Neural progenitor cell (in vitro differentiated cells): ENCODE results near the gene LARGE2. TPM values are rescaled to one million over a fixed set of nuclear protein-coding genes. Genes with fewer than 3 reads are reported as not detected.
A peak's percentile ranks its signal among the peaks of the same experiment; 100 is the strongest.

Source experiments
- DNase-seq: peaks from one replicate; pipeline ENCODE4 v3.0.0-alpha.2; 2016; ENCODE audit warnings: low spot score
- H2AFZ ChIP-seq: fragments of 200-600 bp; sonication (generic); replicated peaks from 2 replicates; pipeline ENCODE4 v1.6.1; 2016; ENCODE audit warnings: antibody characterized with exemption
- H3F3A ChIP-seq: fragments of 200-600 bp; sonication (generic); 2 replicates; pipeline ENCODE4 v1.6.1; 2016; ENCODE audit warnings: antibody characterized with exemption, low read depth
- H3K27ac ChIP-seq: fragments of 200-600 bp; sonication (generic); 2 replicates; pipeline ENCODE4 v1.5.1; 2016; ENCODE audit warnings: mild to moderate bottlenecking
- H3K27me3 ChIP-seq: fragments of 200-600 bp; sonication (generic); 2 replicates; pipeline ENCODE4 v1.6.1; 2016; ENCODE audit warnings: mild to moderate bottlenecking, moderate library complexity
- H3K36me3 ChIP-seq: fragments of 200-600 bp; sonication (generic); 2 replicates; pipeline ENCODE4 v1.5.1; 2016
- H3K4me1 ChIP-seq: fragments of 200-600 bp; sonication (generic); 2 replicates; pipeline ENCODE4 v1.6.1; 2016; ENCODE audit warnings: mixed run types
- H3K4me2 ChIP-seq: fragments of 200-600 bp; sonication (generic); 2 replicates; pipeline ENCODE4 v1.6.1; 2016
- H3K4me3 ChIP-seq: fragments of 200-600 bp; sonication (generic); 2 replicates; pipeline ENCODE4 v1.5.1; 2016
- H3K79me2 ChIP-seq: fragments of 200-600 bp; sonication (generic); 2 replicates; pipeline ENCODE4 v1.6.1; 2016; ENCODE audit warnings: low read depth
- H3K9ac ChIP-seq: fragments of 200-600 bp; sonication (generic); 2 replicates; pipeline ENCODE4 v1.6.1; 2016
- H3K9me3 ChIP-seq: fragments of 200-600 bp; sonication (generic); 2 replicates; pipeline ENCODE4 v1.5.1; 2016; ENCODE audit warnings: low read depth
- H4K20me1 ChIP-seq: fragments of 200-600 bp; sonication (generic); 2 replicates; pipeline ENCODE4 v1.6.1; 2016; ENCODE audit warnings: low read depth
- H3K27ac Mint-ChIP-seq: 3 replicates; pipeline ENCODE4 v1.8.0; 2021; ENCODE audit warnings: mixed read lengths
- H3K27me3 Mint-ChIP-seq: 2 replicates; pipeline ENCODE4 v1.8.0; 2022; ENCODE audit warnings: low read depth, mild to moderate bottlenecking, inconsistent platforms, moderate library complexity, mixed read lengths; ENCODE audit not compliant: insufficient read depth
- H3K36me3 Mint-ChIP-seq: 3 replicates; pipeline ENCODE4 v1.8.0; 2021; ENCODE audit warnings: mixed read lengths
- H3K4me1 Mint-ChIP-seq: 3 replicates; pipeline ENCODE4 v1.8.0; 2021; ENCODE audit warnings: mixed read lengths
- H3K4me3 Mint-ChIP-seq: 3 replicates; pipeline ENCODE4 v1.8.0; 2021; ENCODE audit warnings: mild to moderate bottlenecking, moderate library complexity, mixed read lengths
- H3K9me3 Mint-ChIP-seq: 3 replicates; pipeline ENCODE4 v1.8.0; 2020; ENCODE audit warnings: mixed read lengths
- CTCF ChIP-seq: fragments of 200-600 bp; sonication (generic); IDR thresholded peaks from 2 replicates; pipeline ENCODE4 v1.5.1; 2017; ENCODE audit warnings: antibody characterized with exemption, mild to moderate bottlenecking
- EZH2 ChIP-seq: fragments of 200-600 bp; sonication (generic); IDR thresholded peaks from 2 replicates; pipeline ENCODE4 v1.6.1; 2017; ENCODE audit warnings: antibody characterized with exemption, mild to moderate bottlenecking, moderate library complexity
- EZH2phosphoT487 ChIP-seq: fragments of 200-600 bp; sonication (generic); IDR thresholded peaks from 2 replicates; pipeline ENCODE4 v1.6.1; 2017; ENCODE audit warnings: antibody characterized with exemption
- total RNA-seq: library from RNA; depleted of rRNA; stranded (reverse); fragments of >200 nt; gene quantifications from 2 replicates; pipeline ENCODE4 v1.2.3, GENCODE V29; 2015; ENCODE audit warnings: low replicate concordance

Gene LARGE2
- total RNA-seq, 1 donor from 2014 or later, result 5.0 TPM

GRCh38 chr11:45900916-45901617, 21.4 kb upstream of the LARGE2 start:
- Mint-ChIP-seq H3K4me3 (peak overlapping the region; percentile 93), H3K9me3 (no peaks in the 10 kb centered on the region), H3K27ac (peak overlapping the region; percentile 65), H3K4me1 (peaks cover 35% of the 10 kb centered on the region), H3K27me3 (peaks cover 9% of the 10 kb centered on the region), H3K36me3 (peaks cover 2% of the 10 kb centered on the region)
- H3K36me3 ChIP-seq, result no peaks in the 10 kb centered on the region
- peak overlapping the region; percentile 100 for H3K4me2 ChIP-seq
- H3K4me3 ChIP-seq, result peak overlapping the region; percentile 65
- peaks cover 29% of the 10 kb centered on the region for H3F3A ChIP-seq
- H3K4me1 ChIP-seq, result peaks cover 29% of the 10 kb centered on the region
- H3K9me3 ChIP-seq, result no peaks in the 10 kb centered on the region
- peaks cover 12% of the 10 kb centered on the region for H3K27me3 ChIP-seq
- no peak overlapping the region for H3K27ac ChIP-seq
- peak; percentile 48 for DNase-seq
- H3K9ac ChIP-seq, result no peak overlapping the region
- no peaks in the 10 kb centered on the region for H3K79me2 ChIP-seq
- peaks cover 47% of the 10 kb centered on the region for H4K20me1 ChIP-seq
- H2AFZ ChIP-seq, result no peak overlapping the region
- no peak for TF ChIP-seq EZH2phosphoT487
- no peak for TF ChIP-seq EZH2
- no peak for TF ChIP-seq CTCF

GRCh38 chr11:45901626-45902025, 20.8 kb upstream of the LARGE2 start:
- Histone ChIP-seq H3K36me3 (no peaks in the 10 kb centered on the region), H3K4me2 (no peak overlapping the region), H3K27ac (no peak overlapping the region), H4K20me1 (peaks cover 41% of the 10 kb centered on the region), H3K4me1 (peaks cover 23% of the 10 kb centered on the region), H3K4me3 (no peak overlapping the region), H3K9me3 (no peaks in the 10 kb centered on the region), H3K9ac (no peak overlapping the region), H3K79me2 (no peaks in the 10 kb centered on the region), H3F3A (peaks cover 23% of the 10 kb centered on the region), H3K27me3 (peaks cover 12% of the 10 kb centered on the region), H2AFZ (no peak overlapping the region)
- H3K4me1 Mint-ChIP-seq, result peaks cover 31% of the 10 kb centered on the region
- peaks cover 4% of the 10 kb centered on the region for H3K36me3 Mint-ChIP-seq
- H3K27me3 Mint-ChIP-seq, result peaks cover 14% of the 10 kb centered on the region
- H3K27ac Mint-ChIP-seq, result no peak overlapping the region
- TF ChIP-seq EZH2phosphoT487, result no peak
- no peak for TF ChIP-seq CTCF
- no peak for TF ChIP-seq EZH2
- no peaks in the 10 kb centered on the region for H3K9me3 Mint-ChIP-seq
- no peak for DNase-seq
- H3K4me3 Mint-ChIP-seq, result peak overlapping the region; percentile 93

- DNase-seq, result no peak
- Histone ChIP-seq H3K9ac (no peak overlapping the region), H3K4me2 (no peak overlapping the region), H3K36me3 (no peaks in the 10 kb centered on the region), H3K9me3 (no peaks in the 10 kb centered on the region), H3K27ac (no peak overlapping the region), H3F3A (peaks cover 17% of the 10 kb centered on the region), H2AFZ (no peak overlapping the region), H3K4me3 (no peak overlapping the region), H3K27me3 (peaks cover 12% of the 10 kb centered on the region), H3K4me1 (peaks cover 17% of the 10 kb centered on the region), H4K20me1 (peaks cover 33% of the 10 kb centered on the region), H3K79me2 (no peaks in the 10 kb centered on the region)
- Mint-ChIP-seq H3K36me3 (peaks cover 6% of the 10 kb centered on the region), H3K9me3 (no peaks in the 10 kb centered on the region), H3K27me3 (peaks cover 13% of the 10 kb centered on the region), H3K4me3 (no peak overlapping the region), H3K27ac (no peak overlapping the region), H3K4me1 (peaks cover 27% of the 10 kb centered on the region)
- TF ChIP-seq EZH2 (no peak), CTCF (no peak), EZH2phosphoT487 (no peak)
These were observed 19.7 kb upstream of the LARGE2 start for GRCh38 chr11:45902452-45903380.
